ENCODE results near the gene DNAJB11.

- TF ChIP-seq YY1 (IDR thresholded peaks at IDR 0.05; ENCODE audit: insufficient read depth, insufficient read length), result no peak
- TF ChIP-seq ZNF274 (IDR thresholded peaks at IDR 0.05; ENCODE audit: low read depth, low read length), result no peak
- no peak for TF ChIP-seq SUZ12 (IDR thresholded peaks at IDR 0.05; ENCODE audit: extremely low read depth, insufficient read depth, insufficient read length)
Observed at GRCh38 chr3:186566772-186567071, 3.8 kb upstream of the DNAJB11 start.

Measured in NT2/D1 (cell line).